ENCODE data around the gene UBE2V1. TPM values are rescaled to one million over a fixed set of nuclear protein-coding genes. Genes with fewer than 3 reads are reported as not detected.
A peak's percentile ranks its signal among the peaks of the same experiment; 100 is the strongest.
"Not testable (repeated sequence)": the region's sequence is repeated elsewhere in the genome, so short reads cannot be mapped to it uniquely, and the experiment has no call there.

The UBE2V1 gene
- total RNA-seq, result 120 TPM

GRCh38 chr20:50112512-50113419, at the start of gene UBE2V1:
Gene UBE2V1, minus strand, starts transcription at chr20:50113150. Its CDS starts 22 bp downstream, at chr20:50113128.
- DNase-seq (ENCODE audit: low spot score), result peak; percentile 94

DNA sequence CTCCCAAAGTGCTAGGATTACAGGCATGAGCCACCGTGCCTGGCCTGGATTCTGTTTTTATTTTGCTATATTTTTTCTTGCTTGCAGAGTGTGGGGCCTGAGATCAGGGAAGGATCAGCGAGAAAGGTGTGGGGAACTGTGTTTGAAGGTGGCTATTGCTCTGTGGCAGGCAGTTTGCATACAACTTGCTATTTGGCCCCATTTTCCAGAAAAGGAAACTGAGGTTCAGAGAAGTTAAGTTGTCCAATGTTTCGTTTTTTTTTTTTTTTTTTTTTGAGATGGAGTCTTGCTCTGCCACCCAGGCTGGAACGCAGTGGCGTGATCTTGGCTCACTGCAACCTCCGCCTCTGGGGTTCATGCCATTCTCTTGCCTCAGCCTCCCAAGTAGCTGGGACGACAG, 48.5 kb upstream of the UBE2V1 start:
- not testable (repeated sequence) for DNase-seq (ENCODE audit: low spot score)

DNA sequence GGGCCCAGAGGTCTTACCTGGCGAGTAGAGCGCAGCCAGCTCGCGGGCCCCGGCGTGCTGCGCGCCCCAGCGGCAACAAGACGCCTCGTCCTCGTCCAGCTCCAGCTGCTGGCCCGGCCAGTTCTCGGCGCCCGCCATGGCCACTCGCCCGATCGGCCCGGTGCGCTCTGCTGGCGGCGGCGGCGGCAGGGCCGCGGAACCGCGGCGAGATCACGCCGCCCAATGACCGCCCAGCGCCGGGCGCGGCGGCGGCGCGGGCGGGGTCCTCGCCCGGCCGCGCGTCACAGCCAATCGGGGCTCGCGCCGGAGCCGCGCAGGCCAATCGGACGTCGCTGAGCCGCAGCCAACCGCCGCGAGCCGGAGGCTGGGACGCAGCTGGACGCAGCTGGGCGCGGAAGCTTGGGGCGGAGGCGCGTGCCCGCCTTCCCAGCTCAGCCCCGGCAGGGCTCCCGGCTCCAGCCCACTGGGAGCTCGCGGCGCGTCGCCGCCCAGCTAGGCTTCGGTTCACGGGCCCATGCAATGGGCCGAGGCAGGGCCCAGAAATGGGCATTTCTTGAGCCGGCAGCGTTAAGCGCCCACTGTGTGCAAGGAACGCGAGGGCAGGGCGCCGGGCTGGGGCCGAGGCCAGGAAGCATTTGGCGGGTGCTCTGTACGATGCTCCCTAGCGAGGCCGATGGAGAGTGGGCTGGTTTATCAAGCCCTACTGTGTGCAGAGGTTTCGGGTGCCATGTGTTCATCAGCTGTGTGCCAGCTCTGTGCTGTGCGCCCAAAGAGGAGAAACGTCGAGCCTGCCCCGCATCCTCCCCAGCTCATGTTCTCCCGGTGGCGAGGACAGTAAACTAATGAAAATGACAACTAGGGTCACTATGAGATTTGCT, 40.8 kb upstream of the UBE2V1 start, which contains the start of gene PEDS1:
TSS of gene PEDS1 (minus strand) at position 224 of the 878 bp plus-strand sequence. CDS start at position 138, 86 bp downstream.
- DNase-seq (ENCODE audit: low spot score), result peak; percentile 91

- no peak for DNase-seq (ENCODE audit: low spot score)
These were observed 40.2 kb upstream of the UBE2V1 start for GRCh38 chr20:50153153-50153499.

DNA sequence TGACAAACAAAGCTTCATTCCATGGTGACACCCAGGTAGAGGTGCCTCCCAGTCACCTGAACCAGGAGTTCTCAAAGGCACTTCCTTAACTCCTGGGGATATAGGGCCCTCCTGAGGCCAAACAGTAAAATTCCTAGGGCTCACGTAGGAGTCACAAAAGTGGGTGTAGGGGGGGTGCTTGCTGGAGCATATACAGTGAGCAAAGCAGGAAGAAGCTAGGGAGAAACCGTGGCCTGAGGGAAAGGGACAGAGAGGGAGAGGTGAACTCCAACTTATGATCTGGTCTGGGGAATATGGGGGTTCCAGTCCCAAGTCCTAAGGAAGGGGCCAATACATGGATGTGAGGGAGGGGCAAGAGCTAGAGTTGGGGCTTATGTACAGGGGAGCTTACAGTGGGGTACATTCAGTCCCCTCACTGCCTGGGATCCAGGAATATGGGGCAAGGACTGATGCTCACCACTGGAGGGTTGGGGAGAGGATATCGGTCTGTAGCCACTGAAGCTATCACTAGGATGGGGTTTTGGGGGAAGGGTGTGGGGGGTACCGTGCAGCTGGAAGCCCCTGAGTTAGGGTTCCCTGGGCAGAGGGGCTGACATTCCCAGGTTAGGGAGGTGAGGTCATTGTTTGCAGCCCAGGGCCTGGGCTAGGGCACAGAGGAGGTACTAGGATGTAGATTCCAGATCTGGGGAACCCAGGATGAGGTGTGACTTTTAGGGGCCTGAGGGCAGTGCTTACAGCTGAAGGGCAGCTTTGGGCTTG, 39.6 kb upstream of the UBE2V1 start:
- no peak for DNase-seq (ENCODE audit: low spot score)

DNA sequence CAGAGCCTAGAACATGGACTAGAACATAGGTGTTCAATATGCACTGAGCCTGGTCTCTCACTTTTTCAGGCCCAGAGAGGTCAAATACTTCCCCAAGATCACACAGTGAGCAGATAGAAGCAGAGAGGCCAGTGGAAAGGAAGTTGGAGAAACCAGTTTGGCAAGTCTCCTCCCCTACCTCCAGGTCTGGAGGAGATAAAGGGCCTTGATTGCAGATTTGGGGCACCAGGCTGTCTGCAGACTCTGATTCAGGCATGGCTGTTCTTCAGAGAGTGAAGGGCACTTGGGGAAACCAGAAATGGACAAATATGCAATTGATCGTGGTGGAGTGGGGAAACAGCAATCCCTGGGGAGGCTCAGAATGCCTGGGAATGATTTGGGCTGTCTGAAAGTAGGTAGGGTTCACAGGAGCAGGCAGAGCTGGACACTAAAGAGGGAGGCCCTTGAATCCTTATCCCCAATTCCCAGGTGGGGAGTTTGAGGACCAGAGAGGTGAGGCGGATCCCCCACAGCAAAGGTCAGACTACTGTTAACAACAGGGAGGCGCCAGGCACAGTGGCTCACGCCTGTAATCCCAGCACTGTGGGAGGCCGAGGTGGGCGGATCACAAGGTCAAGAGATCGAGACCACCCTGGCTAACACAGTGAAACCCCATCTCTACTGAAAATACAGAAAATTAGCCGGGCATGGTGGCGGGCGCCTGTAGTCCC, 38.2 kb upstream of the UBE2V1 start:
- no peak for DNase-seq (ENCODE audit: low spot score)

DNA sequence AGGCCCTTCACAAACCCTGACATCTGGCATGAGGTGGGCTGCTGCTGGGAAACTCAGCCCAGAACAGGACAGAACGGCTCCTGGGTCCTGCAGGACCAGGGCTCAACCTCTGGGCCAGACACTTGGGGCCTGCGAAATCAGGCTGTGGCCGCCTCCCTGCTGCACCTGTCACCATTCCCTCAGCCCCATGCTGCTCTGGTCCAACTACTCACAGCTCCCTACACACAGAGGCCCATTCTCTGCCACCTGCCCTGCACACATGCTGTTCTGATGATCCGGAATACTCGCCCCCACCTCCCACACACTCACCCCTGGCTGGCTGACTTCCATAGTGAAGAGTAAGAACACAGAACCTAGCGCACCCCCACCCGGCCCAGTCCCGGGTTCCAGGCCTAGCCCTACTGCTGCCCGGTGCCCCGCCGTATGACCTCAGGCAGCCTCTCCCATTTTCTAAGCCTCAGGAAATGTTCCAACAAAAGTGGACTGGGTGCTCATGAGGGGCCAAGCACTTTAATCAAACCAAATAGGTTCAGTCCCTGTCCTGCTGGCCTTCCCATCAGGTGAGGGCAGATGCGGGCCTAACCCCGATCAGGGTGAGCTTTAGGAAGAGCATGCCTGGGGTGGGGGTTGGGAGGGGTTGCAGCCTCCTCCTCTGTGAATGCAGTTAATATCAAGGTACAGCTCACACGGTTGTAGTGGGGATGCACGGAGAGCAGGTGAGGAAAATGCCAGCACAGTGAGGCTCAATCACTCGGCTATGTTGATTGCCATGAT, 36.7 kb upstream of the UBE2V1 start:
- no peak for DNase-seq (ENCODE audit: low spot score)

DNA sequence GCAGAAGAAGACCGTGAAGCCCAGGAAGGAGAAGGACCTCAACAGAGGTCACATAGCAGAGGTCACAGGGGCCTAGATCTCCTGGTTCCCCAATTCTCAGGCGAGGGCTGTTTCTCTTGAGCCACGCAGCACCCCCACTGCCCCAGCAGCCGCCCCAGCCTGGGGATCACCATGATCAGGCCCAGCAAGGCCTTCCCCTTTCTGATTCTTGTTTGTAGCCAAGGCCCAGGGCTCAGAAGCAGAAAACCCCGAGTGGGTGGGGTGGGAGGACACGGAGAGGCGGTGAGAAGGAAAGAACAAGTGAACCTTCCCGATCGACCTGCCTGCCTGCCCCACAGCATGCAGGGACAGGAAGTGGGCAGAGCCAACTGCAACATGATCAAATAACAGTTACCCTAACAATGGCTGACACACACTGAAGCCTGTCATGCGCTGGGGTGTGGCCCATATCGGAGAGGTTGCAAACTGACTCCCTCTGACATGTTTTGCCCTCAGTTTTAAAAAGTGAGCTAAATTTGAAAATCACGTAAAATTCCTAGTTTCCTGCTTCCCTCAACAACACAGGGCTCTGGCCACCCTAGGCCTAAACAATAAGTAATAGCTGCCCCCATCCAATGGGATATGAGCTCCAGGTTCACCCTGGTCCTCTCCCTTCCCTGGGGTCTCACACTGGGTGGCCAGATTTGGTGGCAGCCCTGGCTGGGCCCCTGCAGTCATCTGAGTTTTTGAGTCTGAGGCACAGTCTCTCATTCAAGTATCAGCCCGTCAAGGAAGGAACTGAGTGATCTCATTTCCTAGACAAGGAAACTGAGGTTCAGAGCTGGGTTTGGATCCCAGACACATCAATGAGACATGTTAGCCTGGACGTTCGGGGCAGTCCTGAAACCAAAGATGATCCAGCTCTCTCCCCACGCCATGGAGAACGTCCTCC, 34.0 kb upstream of the UBE2V1 start:
- peak; percentile 84 for DNase-seq (ENCODE audit: low spot score)

DNA sequence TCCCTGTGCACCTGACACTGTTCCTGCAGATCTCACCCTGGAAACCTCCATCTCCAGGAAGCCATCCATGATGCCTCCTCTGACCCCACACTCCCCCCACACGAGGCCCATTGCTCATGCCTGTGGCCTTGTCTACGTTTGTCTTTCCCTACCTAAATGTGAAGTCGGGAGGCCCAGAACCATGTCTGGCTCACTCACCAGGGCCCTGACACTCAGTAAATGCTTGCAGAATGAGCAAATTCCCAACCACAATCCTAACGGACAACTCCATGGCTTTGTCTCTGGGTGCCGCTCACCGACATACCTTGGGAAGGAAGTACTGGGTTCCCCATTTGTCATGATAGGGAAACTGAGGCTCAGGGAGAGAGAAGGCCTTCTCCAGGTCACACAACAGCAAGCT, 33.3 kb upstream of the UBE2V1 start:
- DNase-seq (ENCODE audit: low spot score), result no peak

- no peak for DNase-seq (ENCODE audit: low spot score)
These were observed 32.6 kb upstream of the UBE2V1 start for GRCh38 chr20:50145566-50145965.

DNA sequence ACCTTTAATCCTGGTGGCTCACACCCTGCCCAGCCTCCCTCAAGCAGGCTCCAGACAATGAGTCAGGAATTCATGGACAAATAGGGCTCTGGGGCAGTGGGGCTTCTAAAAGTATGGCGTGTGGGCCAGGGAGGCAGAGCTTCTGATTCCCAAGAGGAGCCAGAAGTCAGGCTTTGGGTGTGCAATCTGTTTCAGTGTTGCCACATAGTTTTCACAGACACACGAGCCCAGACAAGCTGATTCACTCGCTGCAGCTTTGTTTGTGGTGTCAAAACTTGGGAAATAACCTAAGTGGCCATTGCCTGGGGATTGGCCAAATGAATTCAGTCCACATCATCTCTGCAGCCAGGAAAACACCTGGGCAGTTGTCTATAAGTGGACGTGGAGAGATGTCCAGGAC, 31.4 kb upstream of the UBE2V1 start:
- no peak for DNase-seq (ENCODE audit: low spot score)

GRCh38 chr20:50142812-50143211, 29.9 kb upstream of the UBE2V1 start:
- no peak for DNase-seq (ENCODE audit: low spot score)

DNA sequence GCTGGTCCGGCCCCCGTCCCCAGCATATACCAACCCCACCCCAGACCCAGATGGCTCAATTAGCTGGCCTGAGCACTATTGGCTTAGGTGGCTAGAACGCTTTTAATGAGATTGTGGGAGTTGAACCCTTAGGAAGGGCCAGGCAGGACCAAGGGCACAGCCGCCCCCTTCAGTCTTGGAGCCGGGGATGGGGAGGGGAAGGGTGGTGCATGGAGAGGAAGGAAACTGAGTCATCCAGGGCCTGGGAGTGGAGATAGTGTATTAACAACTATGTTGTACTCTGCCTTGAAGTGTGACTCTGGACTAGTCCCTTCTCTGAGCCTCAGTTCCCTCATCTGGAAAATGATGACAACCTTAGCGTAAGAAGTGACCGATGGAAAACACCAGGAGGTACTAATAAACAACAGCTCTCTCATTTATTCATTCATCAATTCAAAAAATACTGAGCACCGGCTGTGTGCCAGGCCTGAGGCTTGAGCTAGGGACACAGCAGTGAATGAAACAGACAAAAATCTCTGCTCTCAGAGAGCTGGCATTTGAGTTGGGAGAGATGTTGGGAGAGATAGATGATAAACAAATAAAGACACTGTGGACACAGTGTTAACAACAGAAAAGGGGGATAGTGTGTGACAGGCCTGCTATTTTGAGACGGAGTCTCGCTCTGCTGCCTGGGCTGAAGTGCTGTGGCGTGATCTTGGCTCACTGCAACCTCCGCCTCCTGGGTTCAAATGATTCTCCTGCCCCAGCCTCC, 29.0 kb upstream of the UBE2V1 start:
- no peak for DNase-seq (ENCODE audit: low spot score)

DNA sequence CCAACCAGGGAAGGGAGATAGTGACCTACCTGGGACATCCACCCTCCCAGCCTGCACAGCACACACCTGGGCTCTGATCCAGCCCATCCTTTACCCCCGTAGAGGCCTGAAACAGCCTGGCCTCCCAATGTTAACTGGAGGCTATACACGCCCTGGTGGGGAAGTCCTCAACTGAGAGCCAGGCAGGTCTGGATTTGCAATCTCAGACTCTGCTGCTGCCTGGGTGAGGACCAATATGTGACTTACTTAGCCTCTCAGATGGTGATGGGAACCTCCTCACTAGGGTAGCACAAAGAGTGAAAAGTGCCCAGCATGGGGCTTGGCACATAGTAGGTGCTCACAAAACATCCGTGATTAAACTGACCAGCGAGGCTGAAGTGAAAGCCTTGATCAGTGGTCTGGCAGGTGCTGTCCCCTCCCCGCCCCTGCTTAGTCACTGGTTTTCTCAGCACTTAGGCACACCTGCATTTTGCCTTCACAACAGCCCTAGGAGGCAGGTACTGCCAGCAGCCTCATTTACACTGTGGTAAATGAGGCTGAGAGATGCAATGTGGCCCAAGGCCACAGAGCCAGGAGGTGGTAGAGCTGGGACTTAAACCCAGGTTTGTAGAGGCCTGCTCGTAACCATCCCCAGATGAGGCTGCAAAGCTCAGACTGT, 28.2 kb upstream of the UBE2V1 start:
- no peak for DNase-seq (ENCODE audit: low spot score)

DNA sequence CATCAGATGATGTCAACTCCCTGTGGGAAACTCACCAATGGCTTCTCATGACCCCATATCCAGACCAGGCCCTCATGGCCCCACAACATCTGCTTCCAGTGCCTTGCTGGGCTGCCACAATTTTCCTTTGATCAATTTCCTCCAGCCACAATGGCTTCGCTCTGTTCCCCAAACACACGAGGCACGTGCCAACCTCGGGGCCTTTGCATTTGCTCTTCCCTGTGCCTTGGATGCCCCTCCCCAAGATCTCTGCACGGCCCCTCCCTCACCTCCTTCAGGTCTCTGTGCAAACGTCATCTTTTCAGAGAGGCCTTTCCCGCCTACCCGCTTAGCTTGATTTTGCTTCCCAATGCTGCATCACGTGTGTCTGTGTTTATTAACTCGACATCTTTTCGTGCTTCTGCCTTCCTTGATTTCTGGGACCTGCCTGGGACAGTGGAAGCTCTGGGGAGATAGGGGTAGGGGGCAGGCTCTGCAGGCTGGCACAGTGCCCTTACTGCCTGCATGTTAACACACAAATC, 27.4 kb upstream of the UBE2V1 start:
- DNase-seq (ENCODE audit: low spot score), result no peak

DNA sequence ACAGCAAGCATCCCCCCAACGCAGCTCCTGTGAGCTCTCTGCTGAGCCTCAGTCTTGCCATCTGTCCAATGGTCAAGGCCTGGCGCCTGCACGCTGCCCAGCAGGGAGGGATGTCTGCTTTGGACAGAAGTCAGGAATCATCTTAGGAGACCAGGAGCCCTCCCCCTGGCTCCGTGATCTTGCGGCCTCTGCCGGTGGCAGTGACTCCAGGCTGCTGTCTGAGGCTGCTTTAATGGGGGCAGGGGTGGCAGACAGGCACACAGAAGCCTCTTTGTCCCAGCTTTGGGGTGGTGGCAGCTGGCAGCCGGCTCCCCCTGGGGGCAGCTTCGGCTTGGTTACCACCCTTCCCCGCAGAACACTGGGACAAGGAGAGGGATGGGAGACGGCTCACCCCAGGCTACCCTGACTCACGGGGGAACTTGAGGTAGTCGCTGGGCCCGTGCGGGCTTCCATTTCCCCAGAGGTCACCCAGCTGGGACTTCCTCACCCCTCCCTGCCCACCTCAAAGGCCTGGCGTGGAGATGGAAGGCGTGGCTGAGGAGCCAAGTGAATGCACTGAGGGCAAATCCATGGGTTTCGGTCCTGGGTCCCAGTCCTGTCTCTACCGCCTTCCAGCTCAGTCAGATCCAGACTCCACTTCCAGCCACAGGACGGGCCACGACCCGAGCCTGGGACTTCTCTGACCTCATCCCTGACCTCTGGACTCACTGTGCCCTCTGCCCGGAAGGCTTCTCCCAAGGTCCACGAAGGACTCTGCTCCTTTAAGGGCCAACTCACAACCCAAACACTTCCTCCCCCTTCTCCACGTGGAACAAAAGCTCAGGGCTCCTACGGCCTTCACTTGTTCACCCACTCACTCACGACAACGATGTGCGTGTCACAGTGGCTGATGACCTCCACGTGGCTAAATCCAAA, 25.8 kb upstream of the UBE2V1 start:
- no peak for DNase-seq (ENCODE audit: low spot score)

DNA sequence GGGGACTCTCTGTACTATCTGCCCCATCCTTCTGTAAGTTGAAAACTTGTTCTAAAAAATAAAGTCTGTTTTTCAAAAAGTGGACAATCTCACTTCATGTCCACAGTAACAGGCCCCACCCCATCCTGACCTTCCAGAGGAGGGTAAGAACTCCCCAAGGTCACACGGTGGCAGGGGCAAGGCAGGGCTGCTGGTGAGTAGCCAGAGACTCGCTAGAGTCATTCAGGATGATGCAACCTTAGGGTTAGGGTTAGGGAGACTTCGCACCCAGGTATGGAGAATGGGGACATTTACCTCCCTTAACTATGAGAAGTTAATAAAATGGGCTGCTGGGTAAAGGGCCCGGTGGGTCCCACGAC, 25.1 kb upstream of the UBE2V1 start:
- DNase-seq (ENCODE audit: low spot score), result no peak
